ENCODE results near the gene THSD7A.

- TF ChIP-seq CTCF (IDR thresholded peaks at IDR 0.05; ENCODE audit: low read length) (no peak), EZH2phosphoT487 (IDR thresholded peaks at IDR 0.05; ENCODE audit: low read length) (no peak)
Measured at GRCh38 chr7:11737723-11738122, 94.3 kb downstream of the THSD7A start.
